HEK293 (cell line): ENCODE results near the gene KCNQ1.

Experiments
- CTCF ChIA-PET: fragments of 350-600 bp; formaldehyde crosslinking; extraction: SDS; loops from one replicate; lab custom pipeline; 2021; ENCODE audit warnings: antibody characterized with exemption; lab: Yijun Ruan, JAX
- POLR2A ChIA-PET: fragments of 300-600 bp; formaldehyde crosslinking; extraction: SDS; loops from one replicate; lab custom pipeline; 2020; ENCODE audit warnings: antibody characterized with exemption, inconsistent platforms; lab: Yijun Ruan, JAX
- H3K27ac ChIP-seq: fragments of 200-500 bp; sonication (Bioruptor generic); 2 replicates; pipeline ENCODE4 v1.5.1; 2014; ENCODE audit warnings: low read depth, low read length, control low read depth, inconsistent platforms; ENCODE audit errors: extremely low read depth
- H3K36me3 ChIP-seq, 2 experiments: fragments of 200-500 bp in 1 of 2; sonication (Bioruptor generic) in 1 of 2; 1 replicate in 1 of 2; 2 replicates in 1 of 2; pipeline ENCODE4 v1.5.1; 2014 to 2017; ENCODE audit warnings: inconsistent platforms in 2 of 2, low read length in 2 of 2; ENCODE audit not compliant: control insufficient read depth in 2 of 2, insufficient read depth in 1 of 2
- H3K4me1 ChIP-seq: fragments of 200-500 bp; sonication (Bioruptor generic); 2 replicates; pipeline ENCODE4 v1.5.1; 2014; ENCODE audit warnings: mild to moderate bottlenecking, low read length, inconsistent platforms; ENCODE audit not compliant: control insufficient read depth, insufficient read depth
- H3K4me3 ChIP-seq: 2 replicates; pipeline ENCODE4 v1.5.1; 2011; ENCODE audit warnings: low read depth, mild to moderate bottlenecking, control low read depth, low read length, moderate library complexity
- H3K9me3 ChIP-seq: fragments of 200-500 bp; sonication (Bioruptor generic); 2 replicates; pipeline ENCODE4 v1.5.1; 2014; ENCODE audit warnings: low read depth, low read length, inconsistent platforms; ENCODE audit not compliant: control insufficient read depth, insufficient read depth
- ATF2 ChIP-seq: fragments of 450-650 bp; formaldehyde crosslinking; IDR thresholded peaks from 2 replicates; pipeline ENCODE4 v1.5.1; 2016; ENCODE audit warnings: missing biosample characterization, missing genetic modification characterization, low read depth
- CTCF ChIP-seq: fragments of 450-650 bp; formaldehyde crosslinking; IDR thresholded peaks from 2 replicates; pipeline ENCODE4 v1.5.1; 2016; ENCODE audit warnings: missing biosample characterization, missing genetic modification characterization
- FEZF1 ChIP-seq: fragments of 450-650 bp; formaldehyde crosslinking; IDR thresholded peaks from 2 replicates; pipeline ENCODE4 v1.5.1; 2016; ENCODE audit warnings: missing biosample characterization, missing genetic modification characterization
- KLF8 ChIP-seq: fragments of 450-650 bp; formaldehyde crosslinking; IDR thresholded peaks from 2 replicates; pipeline ENCODE4 v1.5.1; 2016; ENCODE audit warnings: missing biosample characterization, missing genetic modification characterization
- ZBTB17 ChIP-seq: fragments of 450-650 bp; formaldehyde crosslinking; IDR thresholded peaks from 2 replicates; pipeline ENCODE4 v1.5.1; 2016; ENCODE audit warnings: missing biosample characterization, missing genetic modification characterization
- ZBTB6 ChIP-seq: fragments of 450-650 bp; formaldehyde crosslinking; IDR thresholded peaks from 2 replicates; pipeline ENCODE4 v1.5.1; 2017; ENCODE audit warnings: missing biosample characterization, missing genetic modification characterization
- ZEB2 ChIP-seq: fragments of 450-650 bp; formaldehyde crosslinking; IDR thresholded peaks from 2 replicates; pipeline ENCODE4 v1.5.1; 2016; ENCODE audit warnings: missing biosample characterization, missing genetic modification characterization
- ZFP3 ChIP-seq: fragments of 450-650 bp; formaldehyde crosslinking; IDR thresholded peaks from 2 replicates; pipeline ENCODE4 v1.5.1; 2016; ENCODE audit warnings: low read depth, missing biosample characterization, missing genetic modification characterization
- ZNF174 ChIP-seq: fragments of 450-650 bp; formaldehyde crosslinking; IDR thresholded peaks from 2 replicates; pipeline ENCODE4 v1.5.0; 2017; ENCODE audit warnings: missing biosample characterization, mild to moderate bottlenecking, missing genetic modification characterization
- ZNF184 ChIP-seq: fragments of 450-650 bp; IDR thresholded peaks from 2 replicates; pipeline ENCODE4 v1.5.1; 2018; ENCODE audit warnings: missing biosample characterization, mild to moderate bottlenecking, missing genetic modification characterization
- ZNF2 ChIP-seq: fragments of 450-650 bp; formaldehyde crosslinking; IDR thresholded peaks from 2 replicates; pipeline ENCODE4 v1.5.1; 2016; ENCODE audit warnings: missing biosample characterization, missing genetic modification characterization
- ZNF24 ChIP-seq: fragments of 450-650 bp; formaldehyde crosslinking; IDR thresholded peaks from 2 replicates; pipeline ENCODE4 v1.5.1; 2016; ENCODE audit warnings: missing biosample characterization, missing genetic modification characterization
- ZNF26 ChIP-seq: fragments of 450-650 bp; formaldehyde crosslinking; IDR thresholded peaks from 2 replicates; pipeline ENCODE4 v1.5.1; 2016; ENCODE audit warnings: missing biosample characterization, missing genetic modification characterization
- ZNF274 ChIP-seq, 2 experiments: fragments of 200-500 bp in 1 of 2; fragments of 450-650 bp in 1 of 2; sonication (Bioruptor generic) in 1 of 2; formaldehyde crosslinking in 1 of 2; IDR thresholded peaks; 2 replicates each; pipeline versions ENCODE4 v1.5.1 to v1.6.1; 2014 to 2016; ENCODE audit warnings: borderline replicate concordance in 1 of 2, inconsistent platforms in 1 of 2, low read length in 1 of 2, missing biosample characterization in 1 of 2, missing genetic modification characterization in 1 of 2
- ZNF350 ChIP-seq: fragments of 450-650 bp; formaldehyde crosslinking; IDR thresholded peaks from 2 replicates; pipeline ENCODE4 v1.5.0; 2017; ENCODE audit warnings: missing biosample characterization, mild to moderate bottlenecking, missing genetic modification characterization
- ZNF571 ChIP-seq: fragments of 450-650 bp; formaldehyde crosslinking; IDR thresholded peaks from 2 replicates; pipeline ENCODE4 v1.5.0; 2017; ENCODE audit warnings: missing biosample characterization, missing genetic modification characterization
- ZNF580 ChIP-seq: fragments of 450-650 bp; formaldehyde crosslinking; IDR thresholded peaks from 2 replicates; pipeline ENCODE4 v1.5.1; 2016; ENCODE audit warnings: missing biosample characterization, missing genetic modification characterization
- ZNF610 ChIP-seq: fragments of 450-650 bp; formaldehyde crosslinking; IDR thresholded peaks from 2 replicates; pipeline ENCODE4 v1.5.1; 2016; ENCODE audit warnings: missing biosample characterization, missing genetic modification characterization, borderline replicate concordance

KCNQ1 gene

GRCh38 chr11:2473361-2474058 is 28.7 kb downstream of the KCNQ1 start:
- Histone ChIP-seq H3K4me3 (no peak overlapping the region), H3K4me1 (no peaks in the 10 kb centered on the region), H3K27ac (no peak overlapping the region), H3K9me3 (no peaks in the 10 kb centered on the region), H3K36me3 (no peaks in the 10 kb centered on the region)
- CTCF ChIA-PET = no interaction called here
- TF ChIP-seq ZBTB17 (tag by site-specific recombination) (no peak), ZNF2 (tag by site-specific recombination) (no peak), ZNF274 (IDR thresholded peaks at IDR 0.05; ENCODE audit: low read length) (no peak), ZNF274 (tag by site-specific recombination; IDR thresholded peaks at IDR 0.05; ENCODE audit: borderline replicate concordance) (no peak), ZEB2 (tag by site-specific recombination) (no peak), ATF2 (no peak), ZNF174 (tag by site-specific recombination) (no peak), CTCF (tag by site-specific recombination) (no peak), ZBTB6 (tag by site-specific recombination) (no peak), ZNF580 (tag by site-specific recombination) (no peak), ZNF26 (no peak), ZNF184 (tag by site-specific recombination) (no peak), ZFP3 (tag by site-specific recombination) (no peak), FEZF1 (no peak), KLF8 (tag by site-specific recombination) (no peak)
- POLR2A ChIA-PET = no interaction called here

- ChIA-PET POLR2A (no interaction called here), CTCF (interaction anchor here (0.6 kb wide), 1 partner anchor 56 kb away, joined by 4 read pairs; no protein-coding TSS in a partner anchor)
- no peaks in the 10 kb centered on the region for H3K36me3 ChIP-seq
- H3K4me3 ChIP-seq = no peak overlapping the region
- H3K27ac ChIP-seq = no peak overlapping the region
- TF ChIP-seq ZNF610 (tag by site-specific recombination) = no peak
- no peak for TF ChIP-seq ZNF350 (tag by site-specific recombination)
- TF ChIP-seq ZNF571 (tag by site-specific recombination) = no peak
- no peak for TF ChIP-seq ZNF24 (tag by site-specific recombination)
- H3K9me3 ChIP-seq = no peaks in the 10 kb centered on the region
- no peaks in the 10 kb centered on the region for H3K4me1 ChIP-seq
Observed at GRCh38 chr11:2474059-2474901, 29.5 kb downstream of the KCNQ1 start.
